Activated CD4-positive, alpha-beta T cell treated with anti-CD3 and anti-CD28 coated beads for 36 hours (primary cell): ENCODE results near the gene FBXL14. TPM values are rescaled to one million over a fixed set of nuclear protein-coding genes. Genes with fewer than 3 reads are reported as not detected.

Experiments
- ATAC-seq: fragments of 200-7000 bp; cut with Tn5 transposase; one replicate; pipeline ENCODE4 v1.10.0; 2021; ENCODE audit warnings: mild to moderate bottlenecking, moderate library complexity
- CTCF ChIA-PET: fragments of 350-600 bp; sonication (Branson Sonifier 250); formaldehyde crosslinking; loops from one replicate; lab custom pipeline; 2021; ENCODE audit warnings: antibody characterized with exemption; lab: Charles Lee
- POLR2A ChIA-PET: fragments of 350-600 bp; sonication (Branson Sonifier 250); formaldehyde crosslinking; loops from one replicate; lab custom pipeline; 2021; ENCODE audit warnings: antibody characterized with exemption, inconsistent platforms; lab: Charles Lee
- DNase-seq: peaks from one replicate; pipeline ENCODE4 v3.0.0-alpha.2; 2020
- H3K27ac Mint-ChIP-seq: one replicate; pipeline ENCODE4 v1.8.0; 2021; ENCODE audit warnings: mixed read lengths
- H3K27me3 Mint-ChIP-seq: one replicate; pipeline ENCODE4 v1.8.0; 2021; ENCODE audit warnings: mixed read lengths
- H3K36me3 Mint-ChIP-seq: one replicate; pipeline ENCODE4 v1.8.0; 2021; ENCODE audit warnings: low read depth, mixed read lengths
- H3K4me1 Mint-ChIP-seq: one replicate; pipeline ENCODE4 v1.8.0; 2021; ENCODE audit warnings: mixed read lengths
- H3K4me3 Mint-ChIP-seq: one replicate; pipeline ENCODE4 v1.8.0; 2021; ENCODE audit warnings: mild to moderate bottlenecking, moderate library complexity, mixed read lengths
- H3K9me3 Mint-ChIP-seq: one replicate; pipeline ENCODE4 v1.8.0; 2021; ENCODE audit warnings: low read depth, mixed read lengths
- intact Hi-C, 2 experiments: fragments of 100-400 bp; cut with DNase I in 1 of 2; cut with micrococcal nuclease in 1 of 2; formaldehyde crosslinking; loops; one replicate each; pipeline versions ENCODE4 v1.14.2 to v1.15.1; 2022 to 2024; cut with DNase I, micrococcal nuclease
- total RNA-seq, 2 experiments: library from RNA; stranded (reverse); gene quantifications; one replicate each; pipeline ENCODE4 v1.2.3, GENCODE V29; 2021

The FBXL14 gene
- total RNA-seq, 2 experiments from 2014 or later = 17.0 to 17.8 TPM

GRCh38 chr12:1581973-1582708 is 12.2 kb downstream of the FBXL14 start:
- DNase-seq (no peak), ATAC-seq (no peak)
- POLR2A ChIA-PET = no interaction called here
- Mint-ChIP-seq H3K27ac (no peak overlapping the region), H3K4me3 (no peak overlapping the region), H3K27me3 (no peaks in the 10 kb centered on the region), H3K36me3 (no peaks in the 10 kb centered on the region), H3K9me3 (no peaks in the 10 kb centered on the region), H3K4me1 (peaks cover 6% of the 10 kb centered on the region)
- CTCF ChIA-PET = interaction anchor here (0.6 to 3.6 kb wide), 17 partner anchors 11 to 765 kb away, joined by 3 to 133 read pairs (median 4); no protein-coding TSS in a partner anchor
- intact Hi-C loops = loop anchor here in 1 of 2 experiments (10.0 kb wide), 1 partner anchor 1017 kb away; no protein-coding TSS in a partner anchor

GRCh38 chr12:1580526-1580925 is 13.9 kb downstream of the FBXL14 start:
- Mint-ChIP-seq H3K9me3 (no peaks in the 10 kb centered on the region), H3K4me3 (no peak overlapping the region), H3K36me3 (no peaks in the 10 kb centered on the region), H3K27ac (no peak overlapping the region), H3K4me1 (peaks cover 6% of the 10 kb centered on the region), H3K27me3 (no peaks in the 10 kb centered on the region)
- POLR2A ChIA-PET = no interaction called here
- intact Hi-C loops = loop anchor here in 1 of 2 experiments (10.0 kb wide), 1 partner anchor 1016 kb away; no protein-coding TSS in a partner anchor
- CTCF ChIA-PET = interaction anchor here (0.6 to 2.6 kb wide), 2 partner anchors 16 to 463 kb away, joined by 3 to 15 read pairs; no protein-coding TSS in a partner anchor
- DNase-seq (no peak), ATAC-seq (no peak)

- no peaks in the 10 kb centered on the region for H3K36me3 Mint-ChIP-seq
- POLR2A ChIA-PET = no interaction called here
- no peak for DNase-seq
- H3K4me1 Mint-ChIP-seq = peaks cover 6% of the 10 kb centered on the region
- no peaks in the 10 kb centered on the region for H3K9me3 Mint-ChIP-seq
- H3K27me3 Mint-ChIP-seq = no peaks in the 10 kb centered on the region
- no peak overlapping the region for H3K4me3 Mint-ChIP-seq
- no peak for ATAC-seq
- H3K27ac Mint-ChIP-seq = no peak overlapping the region
- CTCF ChIA-PET = interaction anchor here (0.6 to 2.6 kb wide), 5 partner anchors 9 to 764 kb away, joined by 3 to 15 read pairs (median 3); no protein-coding TSS in a partner anchor
- intact Hi-C loops = loop anchor here in 1 of 2 experiments (10.0 kb wide), 1 partner anchor 1015 kb away; no protein-coding TSS in a partner anchor
These were observed 14.5 kb downstream of the FBXL14 start for GRCh38 chr12:1579651-1580435.

GRCh38 chr12:1576410-1577241 is 17.8 kb downstream of the FBXL14 start:
- Mint-ChIP-seq H3K36me3 (no peaks in the 10 kb centered on the region), H3K4me3 (no peak overlapping the region), H3K27ac (no peak overlapping the region), H3K27me3 (no peaks in the 10 kb centered on the region), H3K4me1 (no peaks in the 10 kb centered on the region), H3K9me3 (no peaks in the 10 kb centered on the region)
- no peak for DNase-seq
- POLR2A ChIA-PET = no interaction called here
- ATAC-seq = no peak
- CTCF ChIA-PET = interaction anchor here (1.1 to 1.5 kb wide), 2 partner anchors 12 to 458 kb away, joined by 3 to 4 read pairs; no protein-coding TSS in a partner anchor
- intact Hi-C loops = no loop called here

- Mint-ChIP-seq H3K4me3 (no peak overlapping the region), H3K4me1 (no peaks in the 10 kb centered on the region), H3K36me3 (no peaks in the 10 kb centered on the region), H3K27ac (no peak overlapping the region), H3K27me3 (no peaks in the 10 kb centered on the region), H3K9me3 (no peaks in the 10 kb centered on the region)
- ATAC-seq (no peak), DNase-seq (no peak)
- intact Hi-C loops = no loop called here
- POLR2A ChIA-PET = no interaction called here
- CTCF ChIA-PET = interaction anchor here (1.0 to 2.1 kb wide), 4 partner anchors 7 to 458 kb away, joined by 3 to 7 read pairs (median 4); no protein-coding TSS in a partner anchor
These were observed 18.7 kb downstream of the FBXL14 start for GRCh38 chr12:1575408-1576401.

GRCh38 chr12:1574865-1575259 is 19.5 kb downstream of the FBXL14 start:
- CTCF ChIA-PET = interaction anchor here (1.0 to 2.1 kb wide), 3 partner anchors 8 to 457 kb away, joined by 3 to 7 read pairs (median 3); no protein-coding TSS in a partner anchor
- no peak overlapping the region for H3K27ac Mint-ChIP-seq
- ATAC-seq (no peak), DNase-seq (no peak)
- no peaks in the 10 kb centered on the region for H3K4me1 Mint-ChIP-seq
- H3K4me3 Mint-ChIP-seq = no peak overlapping the region
- H3K9me3 Mint-ChIP-seq = no peaks in the 10 kb centered on the region
- POLR2A ChIA-PET = interaction anchor here (0.6 to 0.7 kb wide), 2 partner anchors 16 to 62 kb away, joined by 3 to 6 read pairs; no protein-coding TSS in a partner anchor
- intact Hi-C loops = no loop called here
- H3K36me3 Mint-ChIP-seq = no peaks in the 10 kb centered on the region
- H3K27me3 Mint-ChIP-seq = no peaks in the 10 kb centered on the region

GRCh38 chr12:1573960-1574864 is 20.2 kb downstream of the FBXL14 start:
- DNase-seq (no peak), ATAC-seq (no peak)
- Mint-ChIP-seq H3K9me3 (no peaks in the 10 kb centered on the region), H3K36me3 (no peaks in the 10 kb centered on the region), H3K27me3 (no peaks in the 10 kb centered on the region), H3K4me3 (no peak overlapping the region), H3K4me1 (no peaks in the 10 kb centered on the region), H3K27ac (no peak overlapping the region)
- ChIA-PET CTCF (interaction anchor here (0.7 to 2.1 kb wide), 3 partner anchors 9 to 446 kb away, joined by 3 to 7 read pairs (median 3); no protein-coding TSS in a partner anchor), POLR2A (interaction anchor here (0.6 to 0.7 kb wide), 2 partner anchors 16 to 63 kb away, joined by 3 to 6 read pairs; no protein-coding TSS in a partner anchor)
- intact Hi-C loops = no loop called here

GRCh38 chr12:1572731-1573130 is 21.6 kb downstream of the FBXL14 start:
- Mint-ChIP-seq H3K4me3 (no peak overlapping the region), H3K4me1 (no peaks in the 10 kb centered on the region), H3K9me3 (no peaks in the 10 kb centered on the region), H3K36me3 (no peaks in the 10 kb centered on the region), H3K27me3 (no peaks in the 10 kb centered on the region), H3K27ac (no peak overlapping the region)
- intact Hi-C loops = no loop called here
- CTCF ChIA-PET = interaction anchor here (0.6 kb wide), 1 partner anchor 608 kb away, joined by 3 read pairs; no protein-coding TSS in a partner anchor
- no peak for DNase-seq
- no peak for ATAC-seq
- POLR2A ChIA-PET = no interaction called here

- intact Hi-C loops = no loop called here
- Mint-ChIP-seq H3K27ac (no peak overlapping the region), H3K4me3 (no peak overlapping the region), H3K27me3 (no peaks in the 10 kb centered on the region), H3K4me1 (no peaks in the 10 kb centered on the region), H3K9me3 (no peaks in the 10 kb centered on the region), H3K36me3 (no peaks in the 10 kb centered on the region)
- ChIA-PET CTCF (interaction anchor here (1.0 kb wide), 1 partner anchor 15 kb away, joined by 5 read pairs; no protein-coding TSS in a partner anchor), POLR2A (no interaction called here)
- ATAC-seq (no peak), DNase-seq (no peak)
These were observed 26.5 kb downstream of the FBXL14 start for GRCh38 chr12:1567852-1568251.
